Breast epithelium (tissue), 3 donors: ENCODE data around the gene CSAD.

Experiments
- CTCF ChIP-seq, 3 donors: fragments of 450-650 bp; IDR thresholded peaks; one replicate each; pipeline ENCODE4 v1.5.1; 2016 to 2017; ENCODE audit warnings: antibody characterized with exemption in 3 of 3, mild to moderate bottlenecking in 3 of 3, moderate library complexity in 3 of 3
- POLR2A ChIP-seq: fragments of 450-650 bp; IDR thresholded peaks from one replicate; pipeline ENCODE4 v1.6.1; 2016; ENCODE audit warnings: antibody characterized with exemption, mild to moderate bottlenecking, moderate library complexity

GRCh38 chr12:53191096-53191884 lies 10.6 kb upstream of the CSAD start:
- TF ChIP-seq CTCF (IDR thresholded peaks at IDR 0.05) = no peak
- no peak for TF ChIP-seq POLR2A
